GM21367 (cell line): ENCODE results near the gene CACNA2D3.
"Not testable (repeated sequence)": the region's sequence is repeated elsewhere in the genome, so short reads cannot be mapped to it uniquely, and the experiment has no call there.

ENCODE experiments used
- ATAC-seq: cut with Tn5 transposase; IDR thresholded peaks from one replicate; pipeline ENCODE4 v1.9.1; 2021; ENCODE audit not compliant: unreplicated experiment

The CACNA2D3 gene

DNA sequence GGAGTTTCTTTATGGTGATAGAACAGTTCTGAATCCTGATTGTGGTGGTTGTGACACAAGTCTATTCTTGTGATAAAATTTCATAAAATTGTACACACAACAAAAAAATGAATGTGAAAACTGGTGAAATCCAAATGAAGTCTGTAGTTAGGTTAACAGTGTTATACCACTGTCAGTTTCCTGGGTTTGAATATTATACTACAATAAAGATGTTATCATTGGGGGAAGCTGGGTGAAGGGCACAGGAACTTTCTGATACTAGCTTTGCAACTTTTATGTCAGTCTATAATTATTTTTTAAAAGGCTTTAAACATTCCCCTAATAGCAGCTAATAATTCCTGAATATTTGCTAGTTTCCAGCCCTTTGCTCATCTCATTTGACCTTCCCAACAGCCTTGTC lies 485.7 kb downstream of the CACNA2D3 start:
- ATAC-seq, result no peak

DNA sequence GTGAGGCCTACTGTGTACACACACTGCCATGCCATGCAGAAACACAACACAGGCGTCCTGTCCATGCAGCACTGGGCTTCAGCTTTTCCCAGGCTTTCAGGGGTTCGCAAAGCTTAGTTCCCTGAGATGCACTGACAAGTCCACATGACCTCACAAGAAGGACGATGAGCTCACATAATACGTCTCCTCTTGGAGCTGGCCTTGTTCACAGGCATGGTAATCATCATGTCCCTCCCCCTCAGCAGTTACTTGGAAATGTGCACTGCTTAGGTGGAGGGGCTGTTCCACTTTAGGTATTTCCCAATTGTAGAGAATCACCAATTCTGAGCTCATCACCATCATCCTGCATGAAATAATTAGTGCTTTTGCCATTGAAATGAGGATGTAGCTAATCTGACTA lies 496.7 kb downstream of the CACNA2D3 start:
- ATAC-seq, result no peak

DNA sequence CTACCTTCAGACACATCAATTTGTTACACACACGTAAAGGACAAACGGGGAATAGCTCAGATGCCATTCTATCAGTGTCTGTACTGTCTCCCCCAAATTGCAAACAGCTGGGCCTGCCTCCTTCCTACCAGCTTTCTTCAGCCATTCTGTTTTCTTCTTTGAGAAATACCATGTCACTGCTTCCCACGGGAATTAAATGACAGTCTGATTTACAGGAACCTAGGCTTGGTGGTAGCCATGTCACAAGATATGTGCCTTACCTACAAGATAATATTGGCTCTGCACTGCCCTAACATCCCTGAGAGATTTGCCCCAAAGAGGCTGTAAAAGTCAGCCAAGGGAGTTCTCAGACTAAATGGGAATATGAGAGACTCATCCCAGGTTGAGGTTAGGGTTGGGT lies 497.2 kb downstream of the CACNA2D3 start:
- no peak for ATAC-seq

DNA sequence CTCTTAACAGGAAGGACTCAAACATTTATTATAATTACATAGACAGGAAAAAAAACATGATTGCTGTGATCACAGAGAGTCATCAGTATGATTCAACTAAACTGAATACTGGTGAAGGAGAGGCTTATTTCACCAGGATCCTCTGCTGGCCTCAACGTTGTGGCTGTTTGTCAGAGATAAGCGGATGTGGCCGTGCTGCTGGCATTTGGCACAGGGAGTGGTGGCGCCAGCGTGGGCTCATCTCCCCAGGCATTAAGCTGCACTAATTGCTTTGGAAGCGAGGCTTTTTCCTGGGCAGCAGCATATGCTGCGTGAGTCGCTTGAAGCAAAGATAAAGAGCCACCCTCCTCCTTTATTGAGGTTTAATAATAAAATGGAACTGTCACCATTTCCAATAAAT lies 498.8 kb downstream of the CACNA2D3 start:
- ATAC-seq, result no peak

DNA sequence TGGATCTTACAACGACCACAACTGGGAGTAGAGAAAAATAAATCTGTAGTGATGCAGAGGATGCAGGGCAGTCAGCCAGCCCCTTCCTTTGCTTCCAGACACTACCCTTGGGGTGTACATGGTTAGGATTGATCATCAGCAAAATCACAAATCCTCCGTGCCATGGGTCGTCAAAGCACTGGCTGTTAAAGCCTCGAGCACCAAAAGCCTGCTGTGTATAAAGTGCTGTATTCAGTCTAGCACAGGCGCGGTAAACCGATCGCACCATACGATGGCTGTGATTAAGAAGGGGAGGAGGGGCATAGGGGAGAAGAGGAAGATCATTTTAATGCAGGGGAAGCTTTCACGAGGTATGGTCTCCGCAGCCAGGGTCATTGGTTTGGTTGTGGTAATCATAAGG lies 500.3 kb downstream of the CACNA2D3 start:
- no peak for ATAC-seq

DNA sequence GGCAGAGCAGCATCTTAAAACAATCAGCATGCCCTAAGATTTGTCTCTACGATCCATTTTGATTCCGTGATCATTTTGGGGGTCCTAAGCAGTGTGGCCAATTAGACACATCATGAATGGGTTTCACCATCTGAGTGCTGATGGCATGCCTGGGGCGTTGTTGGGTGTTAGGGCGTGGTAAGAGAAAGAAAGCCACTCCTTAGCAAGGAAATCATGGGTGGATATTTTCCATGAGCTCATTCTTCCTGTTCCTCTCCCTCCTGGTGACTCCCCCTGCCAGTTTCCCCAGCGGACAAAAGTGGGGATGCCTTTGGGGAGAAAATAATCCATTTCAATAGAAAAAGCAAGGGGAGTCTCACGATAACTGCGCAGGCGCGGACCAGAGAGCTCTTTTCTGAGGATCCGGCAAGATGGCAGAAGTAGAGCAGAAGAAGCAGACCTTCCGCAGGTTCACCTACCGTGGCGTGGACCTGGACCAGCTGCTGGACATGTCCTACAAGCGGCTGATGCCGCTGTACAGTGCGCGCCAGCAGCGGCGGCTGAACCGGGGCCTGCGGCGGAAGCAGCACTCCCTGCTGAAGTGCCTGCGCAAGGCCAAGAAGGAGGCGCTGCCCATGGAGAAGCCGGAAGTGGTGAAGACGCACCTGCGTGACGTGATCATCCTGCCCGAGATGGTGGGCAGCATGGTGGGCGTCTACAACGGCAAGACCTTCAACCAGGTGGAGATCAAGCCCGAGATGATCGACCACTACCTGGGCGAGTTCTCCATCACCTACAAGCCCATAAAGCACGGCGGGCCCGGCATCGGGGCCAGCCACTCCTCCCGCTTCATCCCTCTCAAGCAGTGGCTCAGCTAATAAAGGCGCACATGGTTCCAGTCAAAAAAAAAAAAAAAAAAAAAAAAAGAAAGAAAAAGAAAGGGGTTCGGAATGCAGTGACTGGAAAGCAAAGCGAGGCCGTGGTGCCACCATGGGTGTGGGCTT lies 503.7 kb downstream of the CACNA2D3 start:
- ATAC-seq, result no peak

DNA sequence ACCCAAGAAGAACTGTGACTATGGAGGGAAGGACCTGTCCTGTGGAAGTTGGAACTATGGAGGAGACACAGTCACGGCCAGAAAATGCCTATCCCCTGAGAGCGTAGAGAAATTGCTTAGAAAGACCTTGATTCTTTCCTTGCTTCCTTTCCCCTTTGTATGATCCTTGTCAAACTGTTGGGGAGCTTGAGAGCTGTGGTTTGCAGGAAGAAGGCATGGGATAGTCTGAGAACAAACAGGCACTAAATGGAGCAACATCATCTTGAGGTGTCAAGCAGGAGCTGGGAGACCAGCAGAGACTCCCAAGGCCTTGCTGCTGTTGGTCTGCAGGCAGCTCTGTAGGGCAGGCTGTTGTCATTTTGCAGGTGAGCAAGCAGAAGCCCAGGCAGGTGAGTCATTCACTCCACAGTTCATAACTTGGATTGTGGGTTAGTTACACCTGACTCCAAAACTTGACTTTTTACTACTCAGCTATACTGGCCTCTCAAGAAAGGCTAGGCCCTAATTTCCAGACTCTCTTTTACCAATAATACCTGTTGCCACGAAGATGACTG lies 506.6 kb downstream of the CACNA2D3 start:
- no peak for ATAC-seq

DNA sequence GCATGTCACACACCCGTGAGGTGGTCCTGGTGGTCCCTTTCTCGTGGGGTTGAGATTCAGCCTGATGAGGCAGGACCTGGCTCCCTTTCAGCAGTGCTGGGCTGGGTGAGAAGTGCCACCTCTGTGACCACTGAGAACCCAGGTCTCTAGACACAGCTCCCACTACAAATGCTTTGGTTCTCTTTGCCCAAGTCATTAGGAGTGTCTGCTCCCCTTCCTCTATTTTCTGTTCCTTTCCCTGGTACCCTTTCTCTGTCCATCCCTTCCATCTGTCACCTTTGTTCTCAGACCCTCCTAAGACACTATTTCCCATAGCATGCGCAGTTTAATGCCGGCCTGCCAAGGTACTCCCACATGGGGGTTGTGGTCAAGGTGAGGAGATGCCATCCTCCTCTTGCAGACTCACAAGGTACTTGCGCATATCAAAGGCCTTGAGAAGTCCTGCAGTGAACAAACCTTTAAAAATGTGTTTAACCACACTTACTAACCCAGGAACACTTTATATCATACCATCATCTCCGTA lies 507.8 kb downstream of the CACNA2D3 start:
- ATAC-seq, result no peak

DNA sequence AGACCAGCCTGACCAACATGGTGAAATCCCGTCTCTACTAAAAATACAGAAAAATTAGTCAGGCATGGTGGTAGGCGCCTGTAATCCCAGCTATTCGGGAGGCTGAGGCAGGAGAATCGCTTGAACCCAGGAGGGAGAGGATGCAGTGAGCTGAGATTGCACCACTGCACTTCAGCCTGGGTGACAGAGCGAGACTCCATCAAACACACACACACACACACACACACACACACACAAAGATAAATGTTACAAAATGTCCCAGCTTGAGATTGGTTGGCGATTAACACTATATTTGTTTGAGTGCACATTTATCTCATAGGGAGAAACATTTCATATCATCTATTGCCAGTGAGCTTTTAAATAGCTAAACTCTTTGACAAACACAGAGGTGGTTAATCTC lies 508.6 kb downstream of the CACNA2D3 start:
- ATAC-seq, result not testable (repeated sequence)

DNA sequence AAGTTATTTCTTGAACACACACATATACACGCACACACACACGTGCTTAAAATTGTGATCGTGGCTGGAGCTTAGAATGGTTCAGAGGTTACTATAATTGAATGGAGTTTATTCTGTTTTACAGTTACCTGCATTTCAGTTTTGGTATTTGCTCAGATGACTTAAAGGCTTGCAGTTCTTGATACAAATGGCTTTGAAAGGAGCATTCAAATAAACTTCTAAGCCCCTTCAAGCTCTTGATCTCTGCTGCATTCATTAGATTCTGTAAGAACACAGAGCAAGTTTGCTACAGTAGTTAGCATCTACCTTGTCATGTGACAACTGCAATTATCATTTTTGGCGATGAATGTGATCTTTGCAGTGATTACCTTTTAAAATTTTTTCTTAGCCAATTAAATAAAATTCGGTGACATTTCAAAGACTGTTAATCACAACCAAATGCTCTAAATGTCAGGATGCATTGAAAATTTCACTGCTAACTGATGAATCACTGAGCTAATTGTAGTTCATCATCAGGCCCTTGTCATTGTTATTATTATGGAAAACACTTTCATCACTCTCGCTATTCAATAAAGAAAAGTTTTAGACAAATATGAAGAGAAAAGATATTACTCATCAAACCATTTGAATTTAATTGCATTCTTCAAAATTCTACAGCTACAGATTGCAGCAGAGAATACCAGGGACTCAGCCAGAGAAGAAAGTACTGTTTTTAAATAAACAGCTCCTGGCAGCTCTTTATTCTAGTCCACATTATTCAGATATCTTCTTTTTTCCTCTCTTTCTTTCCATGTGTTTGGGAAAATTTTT lies 509.4 kb downstream of the CACNA2D3 start:
- no peak for ATAC-seq

DNA sequence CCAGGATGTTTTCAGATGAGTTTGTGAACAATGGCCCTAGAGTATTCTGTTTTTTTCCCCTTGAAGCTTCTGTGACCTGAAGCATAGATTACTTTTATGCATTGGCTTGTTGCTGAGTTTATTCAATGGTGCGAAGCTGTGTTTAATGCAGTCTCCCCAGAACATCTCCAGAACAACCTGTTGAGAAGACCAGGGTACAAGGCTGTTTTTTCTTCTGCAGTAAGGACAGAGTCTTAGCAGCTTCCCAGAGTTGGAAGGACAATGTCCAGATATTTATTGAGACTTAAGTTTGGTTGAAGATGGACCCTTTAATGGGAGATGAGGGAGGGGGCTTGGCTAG lies 509.9 kb downstream of the CACNA2D3 start:
- ATAC-seq, result no peak

DNA sequence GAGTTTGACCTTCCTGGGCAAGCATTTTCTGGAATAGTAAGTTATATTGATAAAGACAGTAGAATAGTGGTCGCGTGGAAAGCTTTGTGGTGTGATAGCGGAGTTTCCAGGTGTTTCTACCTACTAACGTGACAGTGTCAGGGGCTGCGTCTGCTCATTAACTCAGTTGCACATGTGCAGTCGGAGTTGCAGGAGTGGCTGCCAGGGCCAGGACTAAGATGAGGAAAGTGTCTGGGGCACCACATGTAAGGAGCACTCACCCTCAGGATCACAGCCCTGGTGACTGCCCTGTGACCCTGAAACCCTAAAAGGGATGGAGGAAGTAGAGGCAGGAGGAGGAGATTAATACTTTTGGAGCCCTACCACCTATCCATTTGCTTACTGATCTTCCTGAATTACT lies 510.5 kb downstream of the CACNA2D3 start:
- ATAC-seq, result no peak

DNA sequence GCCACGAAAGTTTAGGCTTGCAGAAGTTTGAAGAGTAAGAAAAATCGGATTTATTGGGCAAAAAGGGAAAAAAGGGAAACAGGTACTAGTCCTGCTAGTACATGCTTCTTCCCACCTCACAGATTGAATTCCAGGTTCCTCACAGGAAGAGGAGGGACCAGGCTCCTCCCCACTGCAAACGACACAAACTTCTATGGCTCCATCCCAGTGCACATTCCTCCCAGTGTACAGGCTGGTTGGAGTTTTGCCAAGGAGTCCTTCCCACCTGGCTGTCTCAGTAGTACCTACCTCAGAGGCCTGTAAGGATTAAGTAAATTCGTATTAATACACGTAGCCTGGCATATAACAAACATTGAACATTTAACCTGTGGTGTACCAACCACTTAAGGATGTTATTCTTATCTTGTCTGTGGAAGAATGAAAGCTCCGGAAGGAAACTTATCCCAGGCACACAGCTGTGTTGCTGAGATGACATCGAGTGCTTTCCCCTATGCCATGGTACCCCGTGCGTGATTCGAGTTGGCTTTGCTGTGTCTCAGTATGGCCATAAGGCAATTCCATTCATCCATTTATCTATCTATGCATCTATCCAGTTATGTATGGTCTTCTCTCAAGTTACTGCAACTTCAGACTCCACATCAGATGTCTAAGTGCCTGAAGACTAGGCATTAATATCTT lies 511.2 kb downstream of the CACNA2D3 start:
- no peak for ATAC-seq

DNA sequence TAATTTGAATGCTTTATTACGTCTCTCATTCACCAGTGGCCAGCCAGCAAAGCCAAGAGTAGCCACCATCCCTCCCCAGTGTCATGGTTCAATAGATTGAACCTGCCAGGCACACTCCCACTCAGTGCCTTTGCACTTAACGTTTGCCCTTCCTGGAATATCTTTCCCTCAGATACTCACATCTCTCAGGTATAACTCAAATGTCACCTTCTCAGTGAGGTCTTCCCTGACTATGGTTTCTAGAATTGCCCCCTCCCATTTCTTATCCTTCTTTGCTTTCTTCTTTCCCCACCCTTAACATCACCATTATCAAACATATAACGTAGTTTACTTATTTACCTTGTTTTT lies 511.7 kb downstream of the CACNA2D3 start:
- ATAC-seq, result no peak

DNA sequence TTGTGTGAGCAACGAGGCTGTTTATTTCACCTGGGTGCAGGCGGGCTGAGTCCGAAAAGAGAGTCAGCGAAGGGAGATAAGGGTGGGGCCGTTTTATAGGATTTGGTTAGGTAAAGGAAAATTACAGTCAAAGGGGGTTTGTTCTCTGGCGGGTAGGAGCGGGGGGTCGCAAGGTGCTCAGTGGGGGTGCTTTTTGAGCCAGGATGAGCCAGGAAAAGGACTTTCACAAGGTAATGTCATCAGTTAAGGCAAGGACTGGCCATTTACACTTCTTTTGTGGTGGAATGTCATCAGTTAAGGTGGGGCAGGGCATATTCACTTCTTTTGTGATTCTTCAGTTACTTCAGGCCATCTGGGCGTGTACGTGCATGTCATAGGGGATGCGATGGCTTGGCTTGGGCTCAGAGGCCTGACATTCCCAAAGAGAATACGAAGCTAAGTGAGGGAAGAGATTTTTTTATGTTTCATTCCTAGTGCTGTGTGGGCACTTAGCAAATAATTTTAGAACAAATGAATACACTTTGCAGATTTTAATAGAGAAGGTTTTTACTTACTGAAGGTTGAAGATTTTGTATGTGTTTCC lies 517.5 kb downstream of the CACNA2D3 start:
- ATAC-seq, result not testable (repeated sequence)

DNA sequence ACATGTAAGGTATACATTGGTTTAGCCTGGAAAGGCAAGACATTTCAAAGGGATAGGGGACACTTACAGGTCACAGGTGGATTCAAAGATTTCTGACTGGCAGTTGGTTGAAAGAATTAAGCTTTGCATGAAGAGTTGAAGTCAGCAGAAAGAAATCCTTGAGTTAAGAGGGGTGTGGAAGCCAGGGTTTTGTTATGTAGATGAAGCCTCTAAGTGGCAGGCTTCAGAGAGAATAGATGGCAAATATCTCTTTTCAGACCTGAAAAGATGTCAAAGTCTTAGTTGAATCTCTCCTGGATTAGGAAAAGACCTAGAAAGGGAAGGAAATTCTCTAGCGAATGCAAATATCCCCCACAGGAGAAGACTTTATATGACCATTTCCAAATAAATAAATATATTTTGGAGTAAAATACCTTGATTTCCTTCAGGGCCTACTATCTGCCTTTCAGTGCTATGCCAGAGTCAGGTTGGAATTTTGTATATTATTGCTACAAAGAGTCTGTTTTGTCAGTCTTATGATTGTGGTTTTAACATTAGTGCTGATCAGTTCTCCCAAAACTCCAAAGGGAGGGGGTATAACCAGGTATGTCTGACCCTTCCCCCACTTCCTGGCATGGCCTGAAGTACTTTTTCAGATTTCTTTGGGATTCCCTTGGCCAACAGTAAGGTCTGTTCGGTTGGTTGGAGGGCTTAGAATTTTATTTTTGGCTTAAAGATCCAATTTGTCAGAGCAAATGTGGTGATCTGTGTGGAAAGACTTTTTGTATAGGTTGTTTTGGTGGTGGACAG lies 519.1 kb downstream of the CACNA2D3 start:
- no peak for ATAC-seq

DNA sequence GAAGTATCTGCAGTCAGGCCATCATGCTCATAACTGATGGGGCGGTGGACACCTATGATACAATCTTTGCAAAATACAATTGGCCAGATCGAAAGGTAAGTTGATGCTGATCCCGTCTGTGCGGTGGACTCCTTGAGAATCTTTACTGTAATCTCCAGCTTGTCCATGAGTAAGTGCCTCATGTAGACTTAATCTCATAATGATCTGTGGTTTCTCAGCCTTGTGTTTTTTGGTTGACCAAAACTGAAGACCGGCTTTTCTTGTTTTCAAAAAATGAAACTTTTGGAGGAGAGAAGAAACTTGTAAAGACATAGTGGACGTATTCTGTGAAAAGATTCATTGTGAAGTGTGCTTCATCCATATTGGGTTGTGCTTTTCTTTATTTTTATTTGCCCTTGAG lies 519.8 kb downstream of the CACNA2D3 start:
- ATAC-seq, result no peak

DNA sequence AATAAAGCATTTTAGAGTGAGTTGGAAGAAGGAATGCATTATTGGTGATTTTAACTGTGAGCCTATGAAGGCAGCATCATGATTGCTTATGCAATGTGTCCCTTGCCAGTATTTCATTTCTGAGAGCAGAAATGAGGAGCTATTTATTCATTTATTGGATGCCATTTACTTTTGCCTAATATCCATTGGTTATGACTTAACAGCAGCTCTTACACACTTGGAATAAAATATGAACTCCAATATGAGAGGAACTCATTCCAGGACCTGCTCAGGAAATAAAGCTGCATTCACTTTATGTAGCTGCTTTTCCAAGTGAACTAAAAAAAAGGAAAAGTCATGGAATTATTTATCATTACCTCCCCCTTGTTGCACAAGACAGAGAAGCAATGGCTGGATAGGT lies 525.4 kb downstream of the CACNA2D3 start:
- no peak for ATAC-seq

DNA sequence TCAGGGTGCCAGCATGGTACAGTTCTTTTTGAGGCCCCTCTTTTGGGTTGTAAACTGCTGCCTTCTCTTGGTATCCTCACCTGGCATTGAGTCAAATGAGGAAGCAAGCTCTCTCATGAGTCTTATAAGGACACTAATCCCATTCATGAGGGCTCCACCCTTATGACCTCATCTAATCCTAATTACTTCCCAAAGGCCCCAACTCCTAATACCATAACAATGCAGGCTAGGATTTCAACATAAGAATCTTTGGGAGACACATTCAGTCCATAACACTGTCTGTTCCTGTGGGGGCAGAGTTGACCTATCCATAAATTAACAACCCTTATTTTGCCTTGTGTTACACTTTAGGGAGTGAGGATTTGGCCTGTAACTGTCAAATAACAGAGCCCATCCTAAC lies 527.2 kb downstream of the CACNA2D3 start:
- ATAC-seq, result no peak
